HG03442 (cell line): Measurements from ENCODE around the gene CASKIN2.

Source experiments
- ATAC-seq: cut with Tn5 transposase; IDR thresholded peaks from one replicate; pipeline ENCODE4 v1.9.1; 2021; ENCODE audit warnings: mild to moderate bottlenecking, moderate library complexity; ENCODE audit not compliant: unreplicated experiment

Gene CASKIN2

GRCh38 chr17:75507733-75508719 lies 7.3 kb downstream of the CASKIN2 start:
- ATAC-seq = no peak

- no peak for ATAC-seq
Measured at GRCh38 chr17:75506888-75507287, 8.4 kb downstream of the CASKIN2 start.

- ATAC-seq = no peak
Measured at GRCh38 chr17:75506134-75506533, 9.2 kb downstream of the CASKIN2 start.

GRCh38 chr17:75505640-75506039 lies 9.7 kb downstream of the CASKIN2 start:
- ATAC-seq = no peak

GRCh38 chr17:75505152-75505409 lies 10.3 kb downstream of the CASKIN2 start:
- ATAC-seq = no peak

- ATAC-seq = no peak
Measured at GRCh38 chr17:75504347-75505151, 10.8 kb downstream of the CASKIN2 start.

GRCh38 chr17:75503976-75504346 lies 11.4 kb downstream of the CASKIN2 start:
- ATAC-seq = no peak

- ATAC-seq = no peak
Measured at GRCh38 chr17:75503337-75503950, 11.9 kb downstream of the CASKIN2 start.

GRCh38 chr17:75502721-75503329 lies 12.5 kb downstream of the CASKIN2 start:
- ATAC-seq = no peak

GRCh38 chr17:75502072-75502720 lies 13.1 kb downstream of the CASKIN2 start:
- no peak for ATAC-seq

GRCh38 chr17:75501378-75502071 lies 13.8 kb downstream of the CASKIN2 start:
- no peak for ATAC-seq

- no peak for ATAC-seq
Measured at GRCh38 chr17:75500419-75501216, 14.7 kb downstream of the CASKIN2 start.

- ATAC-seq = no peak
Measured at GRCh38 chr17:75499313-75500022, 15.9 kb downstream of the CASKIN2 start.

- ATAC-seq = no peak
Measured at GRCh38 chr17:75498726-75499213, 16.6 kb downstream of the CASKIN2 start.

GRCh38 chr17:75498039-75498725 lies 17.2 kb downstream of the CASKIN2 start:
- no peak for ATAC-seq

GRCh38 chr17:75496005-75496404 lies 19.3 kb downstream of the CASKIN2 start:
- no peak for ATAC-seq

GRCh38 chr17:75494326-75494877 lies 20.9 kb downstream of the CASKIN2 start:
- ATAC-seq = no peak
